ENCODE results near the gene MSANTD3. TPM values are rescaled to one million over a fixed set of nuclear protein-coding genes. Genes with fewer than 3 reads are reported as not detected.

The MSANTD3 gene
- total and polyA plus RNA-seq, 2 of the 13 experiments (the other 11 are each of a cell fraction or from before 2014, with no cell fraction given), result 10.1 to 19.2 TPM

DNA sequence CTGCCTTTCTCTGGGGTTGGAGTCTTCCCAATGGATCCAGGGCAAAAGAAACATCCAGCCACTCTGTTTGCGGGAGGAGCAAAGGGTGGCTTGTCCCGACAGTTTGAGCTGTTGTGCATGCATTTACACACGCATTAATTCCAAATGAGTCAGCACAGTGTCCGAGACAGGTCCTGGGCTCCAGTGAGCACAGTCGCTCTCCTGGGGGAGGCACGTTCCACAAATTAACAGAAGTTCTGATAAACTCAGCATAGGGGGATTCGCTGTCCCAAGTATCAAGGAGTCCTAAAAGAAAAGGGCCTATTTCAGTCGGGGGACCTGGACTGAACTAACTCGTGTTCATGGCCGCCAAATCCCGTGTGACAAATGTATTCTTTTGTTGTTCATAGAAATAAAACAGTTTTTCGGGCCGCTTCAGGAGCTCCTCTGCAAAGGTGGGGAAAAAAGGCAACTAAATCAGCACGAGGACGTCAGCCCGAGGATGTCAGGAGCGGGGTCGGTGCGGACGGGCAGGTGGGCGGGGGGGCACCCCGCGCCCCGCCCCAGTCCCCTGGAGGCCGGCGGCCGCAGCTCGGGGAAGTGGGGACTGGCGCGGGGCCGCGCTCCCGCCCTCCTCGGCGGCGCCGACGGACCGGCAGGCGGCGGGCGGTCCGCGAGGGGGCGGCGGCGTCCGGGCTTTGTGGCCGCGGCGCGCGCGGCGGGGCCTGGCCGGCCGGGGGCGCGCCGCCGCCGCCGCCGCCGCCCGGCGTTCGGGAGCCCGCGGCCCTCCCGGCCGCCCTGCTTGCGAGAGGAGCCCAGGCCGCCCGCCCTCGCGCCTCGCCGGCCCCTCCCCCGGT is at the start of gene MSANTD3 (continued):
- TF ChIP-seq, protein P1, sequence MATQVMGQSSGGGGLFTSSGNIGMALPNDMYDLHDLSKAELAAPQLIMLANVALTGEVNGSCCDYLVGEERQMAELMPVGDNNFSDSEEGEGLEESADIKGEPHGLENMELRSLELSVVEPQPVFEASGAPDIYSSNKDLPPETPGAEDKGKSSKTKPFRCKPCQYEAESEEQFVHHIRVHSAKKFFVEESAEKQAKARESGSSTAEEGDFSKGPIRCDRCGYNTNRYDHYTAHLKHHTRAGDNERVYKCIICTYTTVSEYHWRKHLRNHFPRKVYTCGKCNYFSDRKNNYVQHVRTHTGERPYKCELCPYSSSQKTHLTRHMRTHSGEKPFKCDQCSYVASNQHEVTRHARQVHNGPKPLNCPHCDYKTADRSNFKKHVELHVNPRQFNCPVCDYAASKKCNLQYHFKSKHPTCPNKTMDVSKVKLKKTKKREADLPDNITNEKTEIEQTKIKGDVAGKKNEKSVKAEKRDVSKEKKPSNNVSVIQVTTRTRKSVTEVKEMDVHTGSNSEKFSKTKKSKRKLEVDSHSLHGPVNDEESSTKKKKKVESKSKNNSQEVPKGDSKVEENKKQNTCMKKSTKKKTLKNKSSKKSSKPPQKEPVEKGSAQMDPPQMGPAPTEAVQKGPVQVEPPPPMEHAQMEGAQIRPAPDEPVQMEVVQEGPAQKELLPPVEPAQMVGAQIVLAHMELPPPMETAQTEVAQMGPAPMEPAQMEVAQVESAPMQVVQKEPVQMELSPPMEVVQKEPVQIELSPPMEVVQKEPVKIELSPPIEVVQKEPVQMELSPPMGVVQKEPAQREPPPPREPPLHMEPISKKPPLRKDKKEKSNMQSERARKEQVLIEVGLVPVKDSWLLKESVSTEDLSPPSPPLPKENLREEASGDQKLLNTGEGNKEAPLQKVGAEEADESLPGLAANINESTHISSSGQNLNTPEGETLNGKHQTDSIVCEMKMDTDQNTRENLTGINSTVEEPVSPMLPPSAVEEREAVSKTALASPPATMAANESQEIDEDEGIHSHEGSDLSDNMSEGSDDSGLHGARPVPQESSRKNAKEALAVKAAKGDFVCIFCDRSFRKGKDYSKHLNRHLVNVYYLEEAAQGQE (IDR thresholded peaks at IDR 0.05; ENCODE audit: borderline replicate concordance in 1 of 2, low read depth in 1 of 2, low read length in 2 of 2), result no peak
- TF ChIP-seq REPIN1 (CRISPR knock-in tag; IDR thresholded peaks at IDR 0.05; ENCODE audit: borderline replicate concordance, low read depth), result no peak
- TF ChIP-seq THYN1 (CRISPR knock-in tag; IDR thresholded peaks at IDR 0.05; ENCODE audit: borderline replicate concordance, low read depth), result no peak
- TF ChIP-seq GFI1 (CRISPR knock-in tag; IDR thresholded peaks at IDR 0.05; ENCODE audit: borderline replicate concordance), result no peak
- TF ChIP-seq, protein P2, sequence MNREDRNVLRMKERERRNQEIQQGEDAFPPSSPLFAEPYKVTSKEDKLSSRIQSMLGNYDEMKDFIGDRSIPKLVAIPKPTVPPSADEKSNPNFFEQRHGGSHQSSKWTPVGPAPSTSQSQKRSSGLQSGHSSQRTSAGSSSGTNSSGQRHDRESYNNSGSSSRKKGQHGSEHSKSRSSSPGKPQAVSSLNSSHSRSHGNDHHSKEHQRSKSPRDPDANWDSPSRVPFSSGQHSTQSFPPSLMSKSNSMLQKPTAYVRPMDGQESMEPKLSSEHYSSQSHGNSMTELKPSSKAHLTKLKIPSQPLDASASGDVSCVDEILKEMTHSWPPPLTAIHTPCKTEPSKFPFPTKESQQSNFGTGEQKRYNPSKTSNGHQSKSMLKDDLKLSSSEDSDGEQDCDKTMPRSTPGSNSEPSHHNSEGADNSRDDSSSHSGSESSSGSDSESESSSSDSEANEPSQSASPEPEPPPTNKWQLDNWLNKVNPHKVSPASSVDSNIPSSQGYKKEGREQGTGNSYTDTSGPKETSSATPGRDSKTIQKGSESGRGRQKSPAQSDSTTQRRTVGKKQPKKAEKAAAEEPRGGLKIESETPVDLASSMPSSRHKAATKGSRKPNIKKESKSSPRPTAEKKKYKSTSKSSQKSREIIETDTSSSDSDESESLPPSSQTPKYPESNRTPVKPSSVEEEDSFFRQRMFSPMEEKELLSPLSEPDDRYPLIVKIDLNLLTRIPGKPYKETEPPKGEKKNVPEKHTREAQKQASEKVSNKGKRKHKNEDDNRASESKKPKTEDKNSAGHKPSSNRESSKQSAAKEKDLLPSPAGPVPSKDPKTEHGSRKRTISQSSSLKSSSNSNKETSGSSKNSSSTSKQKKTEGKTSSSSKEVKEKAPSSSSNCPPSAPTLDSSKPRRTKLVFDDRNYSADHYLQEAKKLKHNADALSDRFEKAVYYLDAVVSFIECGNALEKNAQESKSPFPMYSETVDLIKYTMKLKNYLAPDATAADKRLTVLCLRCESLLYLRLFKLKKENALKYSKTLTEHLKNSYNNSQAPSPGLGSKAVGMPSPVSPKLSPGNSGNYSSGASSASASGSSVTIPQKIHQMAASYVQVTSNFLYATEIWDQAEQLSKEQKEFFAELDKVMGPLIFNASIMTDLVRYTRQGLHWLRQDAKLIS (CRISPR knock-in tag; IDR thresholded peaks at IDR 0.05), result no peak
- TF ChIP-seq ZNF136 (CRISPR knock-in tag; IDR thresholded peaks at IDR 0.05; ENCODE audit: low read depth), result no peak
- no peak for TF ChIP-seq CBFB (CRISPR knock-in tag; IDR thresholded peaks at IDR 0.05)
- TF ChIP-seq TCF7L2 (IDR thresholded peaks at IDR 0.05; ENCODE audit: low read depth, low read length), result no peak
- no peak for TF ChIP-seq FOXK2 (IDR thresholded peaks at IDR 0.05)
- 0 out of 2 replicates have a peak, but pooled peaks have one; percentile 35 for TF ChIP-seq TGIF2 (CRISPR knock-in tag; IDR thresholded peaks at IDR 0.05)
- TF ChIP-seq NFE2L2 (IDR thresholded peaks at IDR 0.05; ENCODE audit: low read length), result peak; percentile 56; the same call in 1 of the 2 replicates
- TF ChIP-seq, protein P3, sequence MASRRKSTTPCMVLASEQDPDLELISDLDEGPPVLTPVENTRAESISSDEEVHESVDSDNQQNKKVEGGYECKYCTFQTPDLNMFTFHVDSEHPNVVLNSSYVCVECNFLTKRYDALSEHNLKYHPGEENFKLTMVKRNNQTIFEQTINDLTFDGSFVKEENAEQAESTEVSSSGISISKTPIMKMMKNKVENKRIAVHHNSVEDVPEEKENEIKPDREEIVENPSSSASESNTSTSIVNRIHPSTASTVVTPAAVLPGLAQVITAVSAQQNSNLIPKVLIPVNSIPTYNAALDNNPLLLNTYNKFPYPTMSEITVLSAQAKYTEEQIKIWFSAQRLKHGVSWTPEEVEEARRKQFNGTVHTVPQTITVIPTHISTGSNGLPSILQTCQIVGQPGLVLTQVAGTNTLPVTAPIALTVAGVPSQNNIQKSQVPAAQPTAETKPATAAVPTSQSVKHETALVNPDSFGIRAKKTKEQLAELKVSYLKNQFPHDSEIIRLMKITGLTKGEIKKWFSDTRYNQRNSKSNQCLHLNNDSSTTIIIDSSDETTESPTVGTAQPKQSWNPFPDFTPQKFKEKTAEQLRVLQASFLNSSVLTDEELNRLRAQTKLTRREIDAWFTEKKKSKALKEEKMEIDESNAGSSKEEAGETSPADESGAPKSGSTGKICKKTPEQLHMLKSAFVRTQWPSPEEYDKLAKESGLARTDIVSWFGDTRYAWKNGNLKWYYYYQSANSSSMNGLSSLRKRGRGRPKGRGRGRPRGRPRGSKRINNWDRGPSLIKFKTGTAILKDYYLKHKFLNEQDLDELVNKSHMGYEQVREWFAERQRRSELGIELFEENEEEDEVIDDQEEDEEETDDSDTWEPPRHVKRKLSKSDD (CRISPR knock-in tag; IDR thresholded peaks at IDR 0.05; ENCODE audit: low read depth), result no peak
- TF ChIP-seq ZBTB42 (CRISPR knock-in tag; IDR thresholded peaks at IDR 0.05), result no peak
- TF ChIP-seq KDM2A (CRISPR knock-in tag; IDR thresholded peaks at IDR 0.05; ENCODE audit: borderline replicate concordance, low read depth), result peak; percentile 39; the same call in 1 of the 2 replicates
- TF ChIP-seq ZMYM4 (CRISPR knock-in tag; IDR thresholded peaks at IDR 0.05), result 0 out of 2 replicates have a peak, but pooled peaks have one; percentile 42
- no peak for TF ChIP-seq ZNF703 (CRISPR knock-in tag; IDR thresholded peaks at IDR 0.05; ENCODE audit: borderline replicate concordance)
- TF ChIP-seq ZNF333 (CRISPR knock-in tag; IDR thresholded peaks at IDR 0.05; ENCODE audit: borderline replicate concordance), result no peak
- TF ChIP-seq ZC3H4 (CRISPR knock-in tag; IDR thresholded peaks at IDR 0.05; ENCODE audit: borderline replicate concordance), result no peak
- TF ChIP-seq SNAI1 (CRISPR knock-in tag; IDR thresholded peaks at IDR 0.05; ENCODE audit: borderline replicate concordance), result no peak
